HT-29 (cell line): ENCODE data around the gene TLX2. TPM values are rescaled to one million over a fixed set of nuclear protein-coding genes. Genes with fewer than 3 reads are reported as not detected.
"Not testable (repeated sequence)": the region's sequence is repeated elsewhere in the genome, so short reads cannot be mapped to it uniquely, and the experiment has no call there.

Source experiments
- DNase-seq: peaks from one replicate; pipeline ENCODE4 v3.0.0-alpha.2; 2015; ENCODE audit warnings: low spot score
- total RNA-seq: library from RNA; depleted of rRNA; stranded (reverse); fragments of >200 nt; shearing (Covaris generic); gene quantifications from 2 replicates; pipeline ENCODE4 v1.2.3, GENCODE V29; 2014; rRNA removed

Gene TLX2
- 0.08 TPM in 1 of 2 replicates, not detected in the other for total RNA-seq

GRCh38 chr2:74514368-74515270 lies at the start of gene TLX2:
Gene TLX2, plus strand, starts transcription at chr2:74514450. Its CDS starts 357 bp downstream, at chr2:74514807.
- DNase-seq, result no peak

GRCh38 chr2:74470742-74471141 lies 43.5 kb upstream of the TLX2 start:
- DNase-seq, result not testable (repeated sequence)

GRCh38 chr2:74471332-74472065 lies 42.8 kb upstream of the TLX2 start:
- no peak for DNase-seq

GRCh38 chr2:74472086-74472944 lies 41.9 kb upstream of the TLX2 start, which contains the start of gene MRPL53:
Gene MRPL53, minus strand, starts transcription at chr2:74472680. Its CDS starts 20 bp downstream, at chr2:74472660.
- DNase-seq, result peak; percentile 97

- DNase-seq, result no peak
These were observed 41.3 kb upstream of the TLX2 start for GRCh38 chr2:74472945-74473258.

GRCh38 chr2:74474481-74474880 lies 39.8 kb upstream of the TLX2 start:
- no peak for DNase-seq

GRCh38 chr2:74474899-74475298 lies 39.4 kb upstream of the TLX2 start:
- no peak for DNase-seq

DNA sequence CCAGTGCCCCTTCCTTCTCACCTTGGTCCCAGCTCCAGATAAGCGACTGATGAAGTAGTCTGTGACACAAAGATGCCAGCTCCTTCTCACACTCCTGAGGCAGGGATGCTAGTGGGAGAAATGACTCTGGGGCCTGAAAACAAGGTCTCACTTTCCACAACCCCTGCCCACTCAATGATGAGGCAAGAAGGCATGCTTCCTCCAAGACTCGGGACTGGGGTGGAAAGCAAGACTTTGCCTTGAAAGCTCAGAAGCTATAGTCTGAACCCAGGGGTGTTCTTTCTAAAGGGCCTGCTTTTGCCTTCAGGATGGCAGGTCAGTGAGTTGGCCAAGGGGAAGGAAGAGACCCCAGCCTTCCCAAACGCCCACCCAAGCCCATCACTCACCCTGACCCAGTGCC lies 32.8 kb upstream of the TLX2 start:
- DNase-seq, result no peak

- DNase-seq, result no peak
These were observed 32.1 kb upstream of the TLX2 start for GRCh38 chr2:74481961-74482800.

GRCh38 chr2:74482801-74483674 lies 31.2 kb upstream of the TLX2 start, which contains the start of the genes CCDC142 and TTC31:
Gene CCDC142, minus strand, starts transcription at chr2:74482998. Its CDS starts 161 bp downstream, at chr2:74482837.
Gene TTC31, plus strand, starts transcription at chr2:74483081. Its CDS starts 15 bp downstream, at chr2:74483096.
- peak; percentile 96 for DNase-seq

DNA sequence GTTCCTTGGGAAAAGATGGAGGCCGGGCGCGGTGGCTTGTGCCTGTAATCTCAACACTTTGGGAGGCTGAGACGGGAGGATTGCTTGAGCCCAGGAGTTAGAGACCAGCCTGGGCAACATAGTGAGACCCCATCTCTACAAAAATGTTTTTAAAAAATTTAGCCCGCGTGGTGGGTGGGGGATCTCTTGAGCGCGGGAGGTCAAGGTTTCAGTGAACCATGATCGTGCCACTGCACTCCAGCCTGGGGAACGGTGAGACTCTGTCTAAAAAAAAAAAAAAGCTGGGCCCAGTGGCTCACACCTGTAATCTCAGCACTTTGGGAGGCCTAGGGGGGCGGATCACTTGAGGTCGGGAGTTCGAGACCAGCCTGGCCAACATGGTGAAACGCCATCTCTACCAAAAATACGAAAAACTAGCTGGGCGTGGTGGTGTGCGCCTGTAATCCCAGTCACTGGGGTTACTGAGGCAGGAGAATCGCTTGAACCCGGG lies 30.5 kb upstream of the TLX2 start:
- not testable (repeated sequence) for DNase-seq

DNA sequence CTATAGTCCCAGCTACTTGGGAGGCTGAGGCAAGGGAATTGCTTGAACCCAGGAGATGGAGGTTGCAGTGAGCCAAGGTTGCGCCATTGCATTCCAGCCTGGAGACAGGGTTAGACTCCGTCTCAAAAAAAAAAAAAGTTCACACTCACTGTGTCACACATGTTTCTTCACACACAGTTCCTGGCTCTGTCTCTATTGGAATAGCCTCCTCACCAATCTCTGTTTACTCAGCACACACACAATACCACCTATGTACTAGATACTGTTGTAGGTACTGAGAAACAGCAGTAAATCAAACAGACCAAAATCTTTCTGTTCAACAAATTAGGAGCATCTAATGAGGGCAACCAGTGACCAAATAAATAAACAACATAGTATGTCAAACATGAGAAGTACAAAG lies 28.1 kb upstream of the TLX2 start:
- no peak for DNase-seq

DNA sequence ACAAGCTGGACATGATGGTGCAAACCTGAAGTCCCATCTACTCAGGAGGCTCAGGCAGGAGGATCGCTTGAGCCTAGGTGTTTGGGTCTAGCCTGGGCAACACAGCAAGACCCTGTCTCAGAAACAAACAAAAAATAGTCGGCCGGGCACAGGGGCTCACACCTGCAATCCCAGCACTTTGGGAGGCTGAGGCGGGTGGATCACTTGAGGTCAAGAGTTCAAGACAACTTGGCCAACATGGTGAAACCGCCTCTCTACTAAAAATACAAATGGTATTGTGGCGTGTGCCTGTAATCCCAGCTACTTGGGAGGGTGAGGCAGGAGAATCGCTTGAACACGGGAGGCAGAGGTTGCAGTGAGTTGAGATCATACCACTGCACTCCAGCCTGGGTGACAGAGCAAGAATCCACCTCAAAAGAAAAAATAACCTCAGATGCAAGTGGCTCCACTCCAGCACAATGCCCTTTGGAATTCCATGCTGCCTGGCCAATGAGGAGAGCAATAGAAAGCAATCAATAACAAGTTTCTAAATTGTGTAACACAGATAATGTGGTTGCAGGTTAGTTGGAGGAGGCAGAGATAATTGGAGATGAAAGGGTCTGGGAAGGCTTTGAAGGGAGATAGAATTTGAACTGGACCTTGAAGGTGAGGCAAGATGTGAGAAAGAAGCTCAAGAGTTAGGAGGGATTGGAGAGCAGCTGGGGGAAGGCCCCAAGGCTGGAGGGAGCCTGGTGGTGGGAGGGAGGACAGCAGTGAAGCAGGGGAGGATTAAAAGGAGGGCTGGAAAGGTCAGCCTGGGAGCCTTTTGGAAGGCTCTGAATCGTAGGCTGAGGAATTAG lies 25.4 kb upstream of the TLX2 start:
- no peak for DNase-seq

DNA sequence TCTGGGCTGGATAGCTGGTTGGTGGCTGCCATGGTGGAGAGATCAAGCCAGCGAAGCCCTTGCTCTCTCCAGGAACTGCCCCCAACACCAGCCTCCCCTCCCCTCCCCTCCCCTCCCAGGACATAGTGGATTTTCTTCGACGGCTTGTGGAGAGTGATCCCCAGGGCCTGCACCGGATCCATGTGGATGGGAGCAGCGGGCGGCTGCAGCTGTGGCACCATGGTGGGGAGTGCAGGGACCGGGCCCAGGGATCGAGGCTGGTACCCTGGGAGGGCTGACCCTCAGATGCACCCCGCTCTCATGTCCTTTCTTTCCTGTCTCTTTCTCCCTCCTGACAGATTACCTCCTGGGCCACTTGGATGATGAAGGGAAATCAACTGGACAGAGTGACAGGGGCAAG lies 24.3 kb upstream of the TLX2 start:
- DNase-seq, result no peak

- no peak for DNase-seq
These were observed 22.4 kb upstream of the TLX2 start for GRCh38 chr2:74491648-74492544.

GRCh38 chr2:74493546-74493945 lies 20.7 kb upstream of the TLX2 start:
- DNase-seq, result no peak

- no peak for DNase-seq
These were observed 18.8 kb upstream of the TLX2 start for GRCh38 chr2:74495440-74495839.
